B cell (primary cell): ENCODE data around the gene RGS6. TPM values are rescaled to one million over a fixed set of nuclear protein-coding genes. Genes with fewer than 3 reads are reported as not detected.

Source experiments
- ATAC-seq: fragments of 200-7000 bp; cut with Tn5 transposase; one replicate; pipeline ENCODE4 v1.10.0; 2021; ENCODE audit warnings: low read depth, mild to moderate bottlenecking, moderate number of reproducible peaks, moderate library complexity
- CTCF ChIA-PET: fragments of 350-600 bp; sonication (Branson Sonifier 250); formaldehyde crosslinking; loops from one replicate; lab custom pipeline; 2021; ENCODE audit warnings: antibody characterized with exemption, inconsistent platforms; lab: Charles Lee
- POLR2A ChIA-PET: fragments of 350-600 bp; sonication (Branson Sonifier 250); formaldehyde crosslinking; loops from one replicate; lab custom pipeline; 2021; ENCODE audit warnings: antibody characterized with exemption; lab: Charles Lee
- DNase-seq: peaks from one replicate; pipeline ENCODE4 v3.0.0; 2013
- H2AFZ ChIP-seq: 2 replicates; pipeline ENCODE4 v1.6.1; 2012; ENCODE audit warnings: mild to moderate bottlenecking, low read depth, low read length; ENCODE audit not compliant: insufficient read depth, poor library complexity, severe bottlenecking
- H3K27ac ChIP-seq, 2 donors: 1 replicate in 1 of 2; 2 replicates in 1 of 2; pipeline ENCODE4 v1.5.1; 2012 to 2013; ENCODE audit warnings: low read length in 2 of 2, mild to moderate bottlenecking in 2 of 2, moderate library complexity in 1 of 2
- H3K27me3 ChIP-seq, 4 experiments: fragments of 200-600 bp in 1 of 4; sonication (generic) in 1 of 4; replicated peaks in 1 of 4; 1 replicate in 2 of 4; 2 replicates in 2 of 4; pipeline versions ENCODE4 v1.6.1 to v1.7.0; 2013 to 2016; ENCODE audit warnings: low read length in 3 of 4, mild to moderate bottlenecking in 2 of 4, mixed read lengths in 1 of 4, moderate library complexity in 1 of 4; ENCODE audit not compliant: insufficient read depth in 4 of 4, control insufficient read depth in 3 of 4; ENCODE audit errors: control extremely low read depth in 1 of 4
- H3K36me3 ChIP-seq, 2 experiments: replicated peaks in 1 of 2; 1 replicate in 1 of 2; 2 replicates in 1 of 2; pipeline versions ENCODE4 v1.6.1 to v1.7.1; 2013; ENCODE audit warnings: low read length in 1 of 2; ENCODE audit not compliant: insufficient read depth in 2 of 2, control insufficient read depth in 1 of 2; ENCODE audit errors: control extremely low read depth in 1 of 2, extremely low read depth in 1 of 2
- H3K4me1 ChIP-seq, 2 donors: fragments of 200-600 bp in 1 of 2; sonication (generic) in 1 of 2; 1 replicate in 1 of 2; 2 replicates in 1 of 2; pipeline versions ENCODE4 v1.5.1 to v1.6.1; 2013 to 2017; ENCODE audit warnings: low read length in 2 of 2; ENCODE audit not compliant: control insufficient read depth in 2 of 2, insufficient read depth in 2 of 2
- H3K4me2 ChIP-seq: replicated peaks from 2 replicates; pipeline ENCODE3; 2012; ENCODE audit warnings: mild to moderate bottlenecking, low read depth, low read length; ENCODE audit not compliant: poor library complexity, severe bottlenecking
- H3K4me3 ChIP-seq, 5 experiments: fragments of 200-600 bp in 1 of 5; sonication (generic) in 1 of 5; 1 replicate in 3 of 5; 2 replicates in 2 of 5; pipeline versions ENCODE4 v1.5.1 to v1.7.0; 2011 to 2016; ENCODE audit warnings: low read length in 4 of 5, mild to moderate bottlenecking in 4 of 5, low read depth in 2 of 5, control low read depth in 1 of 5, moderate library complexity in 1 of 5; ENCODE audit not compliant: insufficient read depth in 1 of 5; ENCODE audit errors: control extremely low read depth in 1 of 5, extremely low read depth in 1 of 5
- H3K79me2 ChIP-seq: fragments of 200-600 bp; sonication (generic); one replicate; pipeline ENCODE4 v1.6.0; 2016; ENCODE audit warnings: low read length; ENCODE audit not compliant: control insufficient read depth, insufficient read depth
- H3K9ac ChIP-seq: fragments of 200-600 bp; sonication (generic); 2 replicates; pipeline ENCODE4 v1.6.1; 2017; ENCODE audit warnings: mild to moderate bottlenecking, low read length, moderate library complexity
- H3K9me3 ChIP-seq, 3 donors: one replicate each; pipeline versions ENCODE4 v1.6.1 to v1.7.1; 2013; ENCODE audit warnings: low read length in 2 of 3; ENCODE audit not compliant: control insufficient read depth in 2 of 3, insufficient read depth in 1 of 3; ENCODE audit errors: control extremely low read depth in 1 of 3
- H4K20me1 ChIP-seq: 2 replicates; pipeline ENCODE4 v1.6.0; 2012; ENCODE audit warnings: mild to moderate bottlenecking, low read length; ENCODE audit not compliant: insufficient read depth, control insufficient read depth, poor library complexity, severe bottlenecking
- H3K27ac Mint-ChIP-seq: one replicate; pipeline ENCODE4 v1.8.0; 2021; ENCODE audit warnings: mixed read lengths
- H3K27me3 Mint-ChIP-seq: one replicate; pipeline ENCODE4 v1.8.0; 2021; ENCODE audit warnings: mixed read lengths
- H3K4me1 Mint-ChIP-seq: one replicate; pipeline ENCODE4 v1.8.0; 2021; ENCODE audit warnings: mixed read lengths
- H3K4me3 Mint-ChIP-seq: one replicate; pipeline ENCODE4 v1.8.0; 2021; ENCODE audit warnings: mixed read lengths
- H3K9me3 Mint-ChIP-seq: one replicate; pipeline ENCODE4 v1.8.0; 2022; ENCODE audit warnings: mixed read lengths; ENCODE audit not compliant: insufficient read depth
- CTCF ChIP-seq: fragments of 200-600 bp; IDR thresholded peaks from one replicate; pipeline ENCODE4 v1.8.0; 2022; ENCODE audit warnings: antibody characterized with exemption, mild to moderate bottlenecking
- EZH2 ChIP-seq: IDR thresholded peaks from 2 replicates; pipeline ENCODE4 v1.6.1; 2012; ENCODE audit warnings: borderline replicate concordance, low read depth, mild to moderate bottlenecking, moderate library complexity, low read length; ENCODE audit not compliant: insufficient read depth, poor library complexity, severe bottlenecking
- WGBS: methylation state at CpG from one replicate; pipeline ENCODE4 v1.1.5; 2013; ENCODE audit warnings: missing lambda C conversion rate; ENCODE audit not compliant: insufficient coverage; 5-methylcytosine and 5-hydroxymethylcytosine counted together
- intact Hi-C: fragments of 100-400 bp; cut with micrococcal nuclease; formaldehyde crosslinking; loops from one replicate; pipeline ENCODE4 v1.10.0; 2022
- polyA plus RNA-seq: library from polyadenylated mRNA; depleted of rRNA; stranded (reverse); fragments of >200 nt; gene quantifications from 2 replicates; pipeline ENCODE4 v1.2.3, GENCODE V29; 2012
- total RNA-seq, 2 donors: library from RNA; stranded (reverse); fragments of 120-200 nt in 1 of 2; gene quantifications; 1 replicate in 1 of 2; 2 replicates in 1 of 2; pipeline versions ENCODE4 v1.2.3 to v1.2.4, GENCODE V29; 2013 to 2022

RGS6 gene
- total and polyA plus RNA-seq, 2 donors (not counting 1 experiment from before 2014, with no cell fraction given) = 0.07 TPM; not detected in 1

- H3K9me3 Mint-ChIP-seq = peaks cover 9% of the 10 kb centered on the region
- no peaks in the 10 kb centered on the region for H3K4me1 Mint-ChIP-seq
- Histone ChIP-seq H2AFZ (no peak overlapping the region), H3K36me3 (no peaks in the 10 kb centered on the region), H3K4me2 (no peak overlapping the region), H3K79me2 (no peaks in the 10 kb centered on the region), H3K27ac (no peak overlapping the region), H3K9me3 (peaks cover 0 to 5% (median 0%) of the 10 kb centered on the region in 3 donors), H3K4me3 (no peak overlapping the region), H3K27me3 (no peaks in the 10 kb centered on the region), H3K9ac (no peak overlapping the region), H3K4me1 (no peaks in the 10 kb centered on the region), H4K20me1 (no peaks in the 10 kb centered on the region)
- CTCF ChIA-PET = no interaction called here
- peaks cover 13% of the 10 kb centered on the region for H3K27me3 Mint-ChIP-seq
- no peak for DNase-seq
- no peak for ATAC-seq
- intact Hi-C loops = no loop called here
- POLR2A ChIA-PET = no interaction called here
- no peak overlapping the region for H3K27ac Mint-ChIP-seq
- no CpG with 5 or more reads among the region's 1 CpG for WGBS
- no peak for TF ChIP-seq CTCF
- no peak for TF ChIP-seq EZH2
- no peak overlapping the region for H3K4me3 Mint-ChIP-seq
Measured at GRCh38 chr14:72222046-72222445, 289.8 kb downstream of the RGS6 start.

- Mint-ChIP-seq H3K4me3 (no peak overlapping the region), H3K4me1 (no peaks in the 10 kb centered on the region), H3K27me3 (peaks cover 35% of the 10 kb centered on the region), H3K27ac (no peak overlapping the region), H3K9me3 (no peaks in the 10 kb centered on the region)
- ATAC-seq = no peak
- Histone ChIP-seq H3K79me2 (no peaks in the 10 kb centered on the region), H3K27ac (no peak overlapping the region), H3K36me3 (no peaks in the 10 kb centered on the region), H2AFZ (no peak overlapping the region), H3K4me3 (no peak overlapping the region), H3K27me3 (peaks cover 0 to 2% (median 0%) of the 10 kb centered on the region in 4 experiments), H3K4me2 (no peak overlapping the region), H3K9ac (no peak overlapping the region), H3K4me1 (peaks cover 25 to 34% of the 10 kb centered on the region in 2 donors), H3K9me3 (no peaks in the 10 kb centered on the region), H4K20me1 (no peaks in the 10 kb centered on the region)
- POLR2A ChIA-PET = no interaction called here
- CTCF ChIA-PET = no interaction called here
- intact Hi-C loops = no loop called here
- 78% methylated on average over 17 of the region's 22 CpGs for WGBS
- TF ChIP-seq CTCF = no peak
- no peak for TF ChIP-seq EZH2
- DNase-seq = no peak
Measured at GRCh38 chr14:72236629-72237028, 304.4 kb downstream of the RGS6 start.
